Neural crest cell (in vitro differentiated cells): Measurements from ENCODE around the gene PRCC. TPM values are rescaled to one million over a fixed set of nuclear protein-coding genes. Genes with fewer than 3 reads are reported as not detected.
A peak's percentile ranks its signal among the peaks of the same experiment; 100 is the strongest.

ENCODE experiments used
- DNase-seq: peaks from one replicate; pipeline ENCODE4 v3.0.0; 2021; ENCODE audit warnings: low read depth, mixed read lengths, low spot score
- H3K27ac Mint-ChIP-seq: one replicate; pipeline ENCODE4 v1.8.0; 2021; ENCODE audit warnings: mild to moderate bottlenecking, mixed read lengths; ENCODE audit not compliant: unreplicated experiment
- H3K27me3 Mint-ChIP-seq: 2 replicates; pipeline ENCODE4 v1.8.0; 2021; ENCODE audit warnings: low read depth, mild to moderate bottlenecking, mixed read lengths
- H3K36me3 Mint-ChIP-seq: 2 replicates; pipeline ENCODE4 v1.8.0; 2021; ENCODE audit warnings: low read depth, mild to moderate bottlenecking, mixed read lengths
- H3K4me1 Mint-ChIP-seq: 2 replicates; pipeline ENCODE4 v1.8.0; 2021; ENCODE audit warnings: mixed read lengths
- H3K4me3 Mint-ChIP-seq: one replicate; pipeline ENCODE4 v1.8.0; 2021; ENCODE audit warnings: mild to moderate bottlenecking, mixed read lengths
- H3K9me3 Mint-ChIP-seq: 2 replicates; pipeline ENCODE4 v1.8.0; 2021; ENCODE audit warnings: mixed read lengths
- CTCF ChIP-seq: fragments of 200-600 bp; sonication (generic); conservative IDR thresholded peaks from 2 replicates; pipeline ENCODE4 v1.5.0; 2021; ENCODE audit warnings: antibody characterized with exemption, mild to moderate bottlenecking
- total RNA-seq: library from RNA; stranded (reverse); gene quantifications from 2 replicates; pipeline ENCODE4 v1.2.1, GENCODE V29; 2021

The PRCC gene
- total RNA-seq, 1 donor from 2014 or later, result 99.8 TPM

- Mint-ChIP-seq H3K36me3 (peaks cover 17% of the 10 kb centered on the region), H3K4me1 (peaks cover 7% of the 10 kb centered on the region), H3K4me3 (no peak overlapping the region), H3K27ac (no peak overlapping the region), H3K27me3 (no peaks in the 10 kb centered on the region), H3K9me3 (no peaks in the 10 kb centered on the region)
- no peak for DNase-seq
- no peak for TF ChIP-seq CTCF
Measured at GRCh38 chr1:156796340-156797097, 29.2 kb downstream of the PRCC start.

GRCh38 chr1:156797212-156797871, 30.0 kb downstream of the PRCC start:
- Mint-ChIP-seq H3K4me1 (peaks cover 7% of the 10 kb centered on the region), H3K9me3 (no peaks in the 10 kb centered on the region), H3K4me3 (no peak overlapping the region), H3K36me3 (peaks cover 14% of the 10 kb centered on the region), H3K27me3 (no peaks in the 10 kb centered on the region), H3K27ac (no peak overlapping the region)
- peak; percentile 86 for TF ChIP-seq CTCF
- peak; percentile 45 for DNase-seq

GRCh38 chr1:156801409-156802121, 34.2 kb downstream of the PRCC start:
- H3K27me3 Mint-ChIP-seq, result no peaks in the 10 kb centered on the region
- peak overlapping the region; percentile 58 for H3K27ac Mint-ChIP-seq
- no peaks in the 10 kb centered on the region for H3K9me3 Mint-ChIP-seq
- peaks cover 4% of the 10 kb centered on the region for H3K36me3 Mint-ChIP-seq
- H3K4me1 Mint-ChIP-seq, result no peaks in the 10 kb centered on the region
- DNase-seq, result no peak
- no peak for TF ChIP-seq CTCF
- no peak overlapping the region for H3K4me3 Mint-ChIP-seq

GRCh38 chr1:156802421-156802935, 35.1 kb downstream of the PRCC start:
- Mint-ChIP-seq H3K27ac (no peak overlapping the region), H3K9me3 (no peaks in the 10 kb centered on the region), H3K36me3 (peaks cover 4% of the 10 kb centered on the region), H3K4me1 (no peaks in the 10 kb centered on the region), H3K4me3 (no peak overlapping the region), H3K27me3 (no peaks in the 10 kb centered on the region)
- no peak for TF ChIP-seq CTCF
- DNase-seq, result no peak

GRCh38 chr1:156803086-156803851, 35.9 kb downstream of the PRCC start:
- Mint-ChIP-seq H3K4me1 (no peaks in the 10 kb centered on the region), H3K27me3 (no peaks in the 10 kb centered on the region), H3K36me3 (peaks cover 4% of the 10 kb centered on the region), H3K4me3 (no peak overlapping the region), H3K9me3 (no peaks in the 10 kb centered on the region), H3K27ac (no peak overlapping the region)
- DNase-seq, result no peak
- TF ChIP-seq CTCF, result no peak
